Fibroblast of pulmonary artery (primary cell): ENCODE results near the gene TSFM.

Experiments used
- DNase-seq: peaks from one replicate; pipeline ENCODE4 v3.0.0-alpha.2; 2010; ENCODE audit warnings: low read depth
- H3K4me3 ChIP-seq: replicated peaks from 2 replicates; pipeline ENCODE4 v1.5.1; 2011; ENCODE audit warnings: low read depth, mild to moderate bottlenecking, control low read depth, low read length, moderate library complexity
- CTCF ChIP-seq: IDR thresholded peaks from 2 replicates; pipeline ENCODE4 v1.5.1; 2011; ENCODE audit warnings: mild to moderate bottlenecking, control low read depth, low read length, inconsistent platforms; ENCODE audit errors: missing control alignments

Gene TSFM

GRCh38 chr12:57844709-57845477, 62.3 kb downstream of the TSFM start:
- peak; percentile 90 for DNase-seq
- no peak for TF ChIP-seq CTCF
- H3K4me3 ChIP-seq: peak overlapping the region; percentile 98

GRCh38 chr12:57845478-57846284, 63.1 kb downstream of the TSFM start:
- DNase-seq: peak; percentile 34
- TF ChIP-seq CTCF: no peak
- peak overlapping the region; percentile 98 for H3K4me3 ChIP-seq

GRCh38 chr12:57846285-57846576, 63.6 kb downstream of the TSFM start:
- no peak for TF ChIP-seq CTCF
- DNase-seq: no peak
- peak overlapping the region; percentile 98 for H3K4me3 ChIP-seq

- H3K4me3 ChIP-seq: peak within 1 kb of the TSS; percentile 98
- no peak for TF ChIP-seq CTCF
- peak; percentile 99 for DNase-seq
Observed at GRCh38 chr12:57846577-57847319, 64.2 kb downstream of the TSFM start, which contains the start of gene CTDSP2. Gene CTDSP2, minus strand, starts transcription at chr12:57846729. Its CDS starts 294 bp downstream, at chr12:57846435.
